ENCODE results near the gene CCNB1IP1.
"Not testable (repeated sequence)": the region's sequence is repeated elsewhere in the genome, so short reads cannot be mapped to it uniquely, and the experiment has no call there.

The CCNB1IP1 gene

DNA sequence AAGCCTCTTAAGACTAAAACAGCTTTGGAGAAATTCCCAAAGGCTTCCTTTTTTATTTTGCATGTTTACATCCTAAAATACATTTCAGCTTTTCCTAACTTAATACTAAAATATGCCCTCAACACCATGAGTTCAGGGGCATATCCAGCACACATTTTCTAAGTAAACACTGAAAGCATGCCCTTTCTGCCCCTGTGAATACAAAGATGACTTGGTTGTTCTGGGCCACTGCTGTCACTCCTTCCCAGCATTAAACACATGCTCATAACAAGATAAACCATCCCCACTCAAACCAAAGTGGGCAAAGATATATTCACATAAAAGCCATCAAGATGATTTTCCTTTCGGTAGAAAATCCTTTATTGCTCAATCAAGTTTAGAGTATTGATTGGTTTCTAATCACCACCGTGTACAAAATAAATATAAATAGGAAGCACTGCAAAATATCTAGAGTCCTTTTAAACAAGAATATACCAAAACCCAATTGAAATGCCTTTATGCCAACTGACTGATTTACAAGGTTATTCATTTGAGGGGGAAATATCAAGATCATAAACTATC lies 1.9 kb downstream of the CCNB1IP1 start:
- no peak for DNase-seq (ENCODE audit: low spot score)

DNA sequence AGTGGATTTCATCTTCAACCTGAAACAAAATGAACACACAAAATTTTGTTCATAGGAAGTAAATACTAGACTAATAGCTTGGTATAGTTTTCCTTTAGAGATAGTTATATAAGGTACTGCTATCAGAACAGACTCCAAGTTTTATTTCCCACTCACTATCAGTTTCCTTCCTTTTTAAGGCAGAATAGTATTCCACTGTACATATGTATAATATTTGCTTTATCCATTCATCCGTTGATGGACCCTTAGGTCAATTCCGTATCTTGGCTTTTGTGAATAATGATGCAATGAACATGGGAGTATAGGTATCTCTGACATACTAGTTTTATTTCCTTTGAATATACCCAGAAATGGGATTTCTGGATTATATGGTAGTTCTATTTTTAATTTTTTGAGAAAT lies 3.7 kb downstream of the CCNB1IP1 start:
- DNase-seq (ENCODE audit: low spot score) = no peak

DNA sequence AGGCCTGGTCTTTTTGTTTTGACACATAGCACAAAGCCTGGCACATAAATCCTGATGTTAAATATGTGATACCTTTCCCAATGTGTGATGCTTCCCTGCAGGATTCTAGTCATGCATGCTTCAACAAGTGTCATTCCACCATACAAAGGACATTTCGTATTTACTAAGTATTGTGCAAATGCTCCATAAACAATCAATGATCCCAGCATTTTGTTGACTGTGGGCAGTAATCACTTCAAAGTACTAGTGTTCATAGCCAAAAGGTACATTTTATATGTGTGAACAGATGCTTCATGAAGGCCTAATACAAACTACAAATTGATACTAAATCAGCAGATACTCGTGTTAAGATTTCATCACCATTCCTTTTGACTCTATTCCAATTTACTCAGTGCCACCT lies 4.4 kb downstream of the CCNB1IP1 start:
- no peak for DNase-seq (ENCODE audit: low spot score)

DNA sequence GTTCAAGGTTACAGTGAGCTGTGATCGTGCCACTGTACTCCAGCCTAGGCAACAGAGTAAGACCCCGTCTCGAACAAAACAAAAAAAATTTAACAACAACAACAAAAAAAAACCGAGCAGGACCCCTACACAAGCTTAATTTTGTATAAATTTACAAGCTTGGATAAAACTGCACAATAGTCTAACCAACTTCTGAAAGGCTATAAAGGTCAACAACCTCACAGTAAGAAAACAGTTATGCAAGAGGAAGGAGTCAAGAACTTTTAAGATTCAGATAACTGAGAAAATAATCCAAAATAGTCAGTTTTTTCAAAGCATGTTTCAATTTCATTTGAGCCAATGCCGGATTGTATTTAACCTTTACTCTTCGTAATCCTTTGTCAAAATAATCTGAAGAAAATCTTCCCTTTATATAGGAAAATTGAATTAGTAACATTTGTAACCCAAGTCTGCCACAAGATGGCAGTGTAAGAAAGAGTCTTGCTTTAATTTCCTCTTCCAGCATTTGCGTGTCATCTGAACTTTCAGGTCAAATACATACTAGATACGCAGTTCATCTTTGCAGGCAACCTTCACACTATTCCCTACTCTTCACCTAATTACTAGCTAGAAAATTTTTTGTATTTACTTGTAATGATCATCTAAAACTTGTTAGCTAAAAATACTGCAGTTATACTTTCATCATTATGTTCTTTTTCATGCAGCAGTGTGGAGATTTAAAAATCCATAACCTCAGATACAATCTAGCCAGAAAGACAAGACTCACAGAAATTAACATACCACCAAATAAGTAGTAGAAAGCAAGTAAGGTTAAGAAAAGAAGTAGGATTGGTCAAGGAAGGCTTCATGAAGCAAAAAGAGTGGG lies 5.8 kb downstream of the CCNB1IP1 start:
- DNase-seq (ENCODE audit: low spot score) = peak; percentile 62

DNA sequence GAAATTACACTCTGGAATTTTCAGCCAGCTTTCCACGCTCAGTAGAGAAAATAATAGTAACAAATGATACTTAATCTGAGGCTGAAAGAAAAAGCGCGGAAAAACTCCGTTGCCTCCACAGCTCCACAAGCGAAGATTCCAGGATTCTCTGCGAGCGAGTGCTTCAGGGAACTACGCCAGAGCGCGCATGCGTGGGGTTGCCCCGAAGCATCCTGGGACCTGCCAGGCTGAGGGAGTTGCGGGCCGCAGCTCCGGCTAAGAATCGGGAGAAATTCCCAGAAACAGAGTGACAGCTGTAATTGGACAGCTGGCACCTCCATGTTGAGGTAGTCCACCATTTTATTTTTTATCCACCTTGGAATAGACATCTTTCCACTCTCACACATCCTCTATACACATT lies 15.4 kb downstream of the CCNB1IP1 start:
- DNase-seq (ENCODE audit: low spot score) = no peak

DNA sequence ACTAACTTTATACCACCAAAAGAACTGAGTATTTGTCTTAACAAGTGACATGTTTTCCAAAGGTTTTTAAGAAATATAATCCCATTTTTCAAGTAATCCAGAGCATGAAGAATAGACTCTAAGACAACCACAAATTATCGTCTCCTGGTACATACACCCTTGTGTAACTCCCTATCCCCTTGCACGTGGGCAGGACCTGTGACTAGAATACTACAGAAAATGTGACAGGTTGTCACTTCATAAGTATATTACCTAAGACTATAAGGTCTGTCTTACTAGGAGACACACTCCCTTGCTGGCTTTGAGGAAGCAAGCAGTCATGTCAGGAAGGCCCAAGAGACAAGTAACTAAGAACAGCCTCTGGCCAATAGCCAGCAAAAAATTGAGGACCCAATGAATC lies 19.1 kb downstream of the CCNB1IP1 start:
- DNase-seq (ENCODE audit: low spot score) = no peak

DNA sequence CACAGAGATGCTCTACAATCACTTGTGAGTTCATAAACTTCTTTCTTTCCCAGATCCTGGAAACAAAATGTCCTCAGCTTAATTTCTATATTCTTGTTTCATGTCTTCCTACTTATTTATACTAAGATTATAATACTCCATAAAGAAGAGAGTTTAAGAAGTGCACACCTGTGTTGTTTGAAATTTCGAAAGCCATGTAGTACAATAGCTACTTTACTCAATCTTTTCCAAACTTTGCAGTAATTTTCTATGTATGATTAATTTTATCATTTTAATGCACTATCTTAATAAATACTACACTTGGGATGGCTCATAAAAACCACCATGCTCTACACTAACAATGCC lies 27.0 kb downstream of the CCNB1IP1 start:
- no peak for DNase-seq (ENCODE audit: low spot score)

DNA sequence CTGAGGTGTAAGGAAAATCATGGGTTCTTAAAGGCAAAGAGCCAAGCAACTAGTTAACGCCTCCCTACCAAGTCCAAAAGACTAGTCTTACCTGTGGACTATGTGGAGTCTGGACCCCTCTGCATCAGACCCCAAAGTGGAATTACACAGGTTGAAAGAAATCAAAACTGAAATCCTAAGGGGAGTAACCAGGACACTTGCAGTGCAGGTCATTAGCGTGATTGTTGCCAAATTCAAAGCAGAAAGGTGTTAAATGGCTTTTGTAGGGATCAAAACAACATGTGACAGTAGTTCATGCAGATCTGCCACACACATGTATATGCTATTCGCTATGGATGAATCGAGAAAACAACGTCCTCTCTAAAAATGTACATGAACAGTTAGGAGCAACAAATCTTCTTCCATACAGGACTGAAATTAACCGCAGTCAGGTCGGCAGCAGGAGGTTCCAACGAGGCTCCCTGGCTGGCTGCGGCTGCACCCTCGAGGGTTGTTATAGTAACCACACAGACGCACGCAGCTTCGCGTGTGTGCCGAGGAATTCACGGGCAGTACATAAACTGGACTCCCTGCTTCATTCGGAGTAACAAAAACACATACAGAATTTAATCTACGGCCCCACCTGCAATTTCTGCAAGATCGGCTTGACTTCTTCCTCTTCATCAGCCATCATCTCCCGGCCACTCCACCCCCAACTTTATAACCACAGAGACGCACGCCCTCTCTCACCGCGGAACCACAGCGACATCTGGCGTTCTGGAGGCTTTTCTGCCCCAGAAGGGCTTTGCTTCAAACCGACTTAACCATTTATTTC lies 27.6 kb downstream of the CCNB1IP1 start, which contains the start of gene TTC5:
Gene TTC5 (minus strand): TSS at position 687 of the 814 bp plus-strand sequence. CDS start 14 bp downstream, at position 673.
- peak; percentile 93 for DNase-seq (ENCODE audit: low spot score)

DNA sequence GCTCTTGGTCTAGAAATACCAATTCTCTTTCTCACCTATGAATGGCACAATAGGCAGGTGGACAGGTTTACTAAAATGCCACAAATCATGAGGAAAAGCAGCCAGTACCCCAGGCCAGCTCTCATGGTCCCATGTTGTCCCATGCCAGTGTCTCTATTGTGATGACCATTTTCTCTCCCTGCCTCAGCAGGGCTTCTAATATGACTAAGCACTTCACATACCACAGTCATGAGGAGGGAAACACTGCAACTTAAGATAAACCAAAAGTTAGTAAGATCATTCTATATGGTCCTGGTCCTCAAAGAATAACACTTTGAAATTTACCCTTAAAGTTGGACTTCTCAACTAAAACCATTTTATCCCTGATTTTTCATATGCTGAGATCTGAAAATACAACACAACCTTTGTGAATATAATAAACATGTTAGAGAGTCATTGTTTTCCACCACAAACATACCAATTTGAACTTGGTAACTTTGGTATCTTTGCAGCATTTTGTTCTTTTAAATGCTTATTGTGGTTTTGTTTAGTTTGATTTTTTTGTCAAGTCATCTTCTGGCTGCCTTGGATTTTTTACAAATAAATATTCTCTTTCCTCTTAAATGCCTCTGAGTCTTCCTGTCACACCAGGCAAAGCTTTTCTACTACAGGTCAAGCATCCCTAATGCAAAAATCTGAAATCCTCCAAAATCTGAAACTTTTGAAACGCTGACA lies 30.9 kb downstream of the CCNB1IP1 start:
- DNase-seq (ENCODE audit: low spot score) = peak; percentile 30

DNA sequence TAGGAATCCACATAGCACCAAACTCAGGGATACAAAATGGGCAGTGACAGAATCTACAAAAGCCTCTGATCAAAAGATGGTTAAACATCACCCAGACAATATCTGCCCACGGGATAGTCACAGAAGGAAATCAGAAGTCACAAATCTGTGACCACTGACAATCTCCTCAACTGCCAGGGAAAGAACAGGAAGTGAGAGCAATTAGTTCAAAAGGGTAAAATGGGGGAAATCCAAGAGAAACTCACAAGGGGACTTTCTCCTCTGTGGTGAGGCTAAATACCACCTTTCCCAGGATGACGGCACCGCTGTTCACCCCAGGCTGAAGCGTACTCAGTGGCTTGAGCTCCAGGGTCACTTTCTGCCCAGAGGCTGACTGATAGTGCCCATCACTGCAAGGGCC lies 38.0 kb downstream of the CCNB1IP1 start:
- no peak for DNase-seq (ENCODE audit: low spot score)

DNA sequence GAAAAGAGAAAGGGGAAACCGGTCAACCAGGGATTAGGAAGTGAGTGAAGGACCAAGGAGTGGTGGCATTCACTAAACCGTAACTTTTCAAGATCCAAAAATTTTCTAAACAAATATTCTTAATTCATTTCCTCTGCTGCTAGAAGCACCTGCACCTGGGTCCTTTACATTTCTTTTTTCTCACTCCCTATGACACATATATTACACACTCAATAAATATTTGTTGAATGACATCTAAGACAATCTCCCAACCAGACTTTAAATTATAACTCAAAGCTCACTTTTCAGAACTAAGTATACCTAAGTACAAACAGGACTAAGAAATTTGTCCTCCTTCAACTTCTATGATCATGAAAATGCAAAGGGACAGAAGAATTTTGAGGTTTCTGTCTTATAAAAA lies 38.4 kb downstream of the CCNB1IP1 start:
- no peak for DNase-seq (ENCODE audit: low spot score)

DNA sequence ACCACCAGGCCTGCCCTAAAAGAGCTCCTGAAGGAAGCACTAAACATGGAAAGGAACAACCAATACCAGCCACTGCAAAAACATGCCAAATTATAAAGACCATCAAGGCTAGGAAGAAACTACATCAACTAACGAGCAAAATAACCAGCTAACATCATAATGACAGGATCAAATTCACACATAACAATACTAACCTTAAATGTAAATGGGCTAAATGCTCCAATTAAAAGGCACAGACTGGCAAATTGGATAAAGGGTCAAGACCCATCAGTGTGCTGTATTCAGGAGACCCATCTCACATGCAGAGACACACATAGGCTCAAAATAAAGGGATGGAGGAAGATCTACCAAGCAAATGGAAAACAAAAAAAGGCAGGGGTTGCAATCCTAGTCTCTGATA lies 51.1 kb downstream of the CCNB1IP1 start:
- not testable (repeated sequence) for DNase-seq (ENCODE audit: low spot score)

DNA sequence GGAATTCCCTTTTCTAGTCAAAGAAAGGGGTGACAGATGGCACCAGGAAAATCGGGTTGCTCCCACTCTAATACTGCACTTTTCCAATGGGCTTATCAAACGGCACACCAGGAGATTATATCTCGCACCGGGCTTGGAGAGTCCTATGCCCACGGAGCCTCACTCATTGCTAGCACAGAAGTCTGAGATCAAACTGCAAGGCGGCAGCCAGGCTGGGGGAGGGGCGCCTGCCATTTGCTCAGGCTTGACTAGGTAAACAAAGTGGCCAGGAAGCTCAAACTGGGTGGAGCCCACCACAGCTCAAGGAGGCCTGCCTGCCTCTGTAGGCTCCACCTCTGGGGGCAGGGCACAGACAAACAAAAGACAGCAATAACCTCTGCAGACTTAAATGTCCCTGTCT lies 52.8 kb downstream of the CCNB1IP1 start:
- DNase-seq (ENCODE audit: low spot score) = not testable (repeated sequence)

DNA sequence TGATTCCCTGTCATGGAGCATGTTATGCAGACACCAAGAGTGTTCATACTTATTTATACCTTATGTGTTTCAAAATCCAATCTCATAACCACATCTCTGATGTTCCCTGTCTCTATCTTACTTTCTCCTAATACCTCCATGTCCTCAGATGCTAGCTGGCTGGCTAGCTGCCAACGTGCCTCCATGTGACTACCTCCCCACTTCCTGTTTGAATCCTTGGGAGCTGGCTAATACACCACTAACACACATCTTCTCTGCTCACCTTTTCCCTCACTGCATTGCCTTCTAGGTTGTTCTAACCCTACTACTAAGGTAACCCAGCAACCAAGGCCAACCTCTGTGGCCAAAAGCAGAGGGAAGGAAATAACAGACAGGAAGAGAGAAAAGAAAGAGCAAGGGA lies 54.7 kb downstream of the CCNB1IP1 start:
- DNase-seq (ENCODE audit: low spot score) = no peak

DNA sequence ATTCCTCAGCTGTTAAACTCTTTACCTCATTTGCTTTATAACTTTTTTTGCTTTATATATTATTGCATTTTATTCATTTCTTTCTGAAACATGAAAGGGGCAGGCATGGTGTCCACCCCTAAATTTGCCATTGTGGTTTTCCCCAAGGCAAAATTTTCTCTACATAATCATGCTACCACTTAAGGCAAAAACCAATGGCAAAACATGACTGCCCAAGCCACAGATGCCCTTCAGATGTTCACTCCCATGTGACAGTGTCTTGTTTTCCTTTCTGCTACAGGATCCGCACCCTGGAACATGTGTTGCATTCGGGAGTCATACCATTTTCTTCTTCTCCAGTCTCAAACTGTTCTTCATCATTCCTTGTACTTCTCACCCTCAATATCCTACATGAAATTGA lies 55.7 kb downstream of the CCNB1IP1 start:
- DNase-seq (ENCODE audit: low spot score) = no peak

DNA sequence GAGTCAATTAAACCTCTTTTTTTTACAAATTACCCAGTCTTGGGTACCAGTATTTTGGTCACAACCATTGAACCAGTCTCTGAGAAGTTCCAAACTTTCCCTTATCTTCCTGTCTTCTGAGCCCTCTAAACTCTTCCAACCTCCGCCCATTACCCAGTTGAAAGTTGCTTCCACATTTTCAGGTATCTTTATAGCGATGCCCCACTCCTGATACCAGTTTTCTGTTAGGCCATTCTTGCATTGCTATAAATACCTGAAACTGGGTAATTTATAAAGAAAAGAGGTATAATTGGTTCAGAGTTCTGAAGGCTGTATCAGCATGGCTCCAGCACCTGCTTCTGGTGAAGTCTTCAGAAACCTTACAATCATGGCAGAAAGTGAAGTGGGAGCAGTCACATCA lies 59.0 kb downstream of the CCNB1IP1 start:
- no peak for DNase-seq (ENCODE audit: low spot score)

DNA sequence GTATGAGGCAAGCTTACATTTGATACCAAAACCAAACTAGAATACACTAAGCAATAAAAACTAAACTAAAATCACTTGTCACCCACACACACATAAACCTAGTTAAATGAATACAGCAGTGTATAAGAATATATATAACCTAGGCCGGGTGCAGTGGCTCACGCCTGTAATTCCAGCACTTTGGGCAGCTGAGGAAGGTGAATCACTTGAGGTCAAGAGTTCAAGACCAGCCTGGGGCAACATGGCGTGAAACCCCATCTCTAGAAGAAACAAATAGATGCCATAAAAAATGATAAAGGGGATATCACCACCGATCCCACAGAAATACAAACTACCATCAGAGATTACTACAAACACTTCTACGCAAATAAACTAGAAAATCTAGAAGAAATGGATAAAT lies 68.7 kb downstream of the CCNB1IP1 start:
- not testable (repeated sequence) for DNase-seq (ENCODE audit: low spot score)

DNA sequence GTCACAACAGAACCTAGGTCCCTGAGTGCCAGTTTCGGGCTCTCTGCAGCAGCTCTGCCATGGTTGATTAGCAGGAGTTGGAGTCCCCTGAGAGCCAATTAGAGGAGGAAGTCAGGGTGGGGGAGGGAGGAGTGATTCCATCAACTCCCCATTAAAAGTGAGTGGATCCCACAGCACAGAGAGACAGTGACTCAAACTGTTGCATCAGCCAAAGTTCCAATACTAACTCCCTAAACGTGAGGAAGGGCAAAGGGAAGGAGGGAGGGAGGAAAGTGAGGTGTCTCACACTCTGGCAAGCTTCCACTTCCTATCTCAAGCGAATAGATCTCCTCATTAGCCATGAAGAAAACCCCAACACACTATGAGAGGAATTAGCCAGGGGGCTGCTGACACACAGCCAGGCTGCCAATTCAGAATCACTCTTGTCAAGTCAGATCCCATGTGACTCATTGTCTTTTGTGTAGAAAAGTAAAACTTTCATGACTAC lies 70.4 kb downstream of the CCNB1IP1 start:
- DNase-seq (ENCODE audit: low spot score) = peak; percentile 53

Data from AG08395 (cell line).